Central memory CD8-positive, alpha-beta T cell (primary cell): ENCODE measurements around the gene BTG3.

Experiments
- ATAC-seq: fragments of 150-1000 bp; cut with Tn5 transposase; replicated peaks from 2 replicates; pipeline ENCODE4 v1.10.0; 2022; ENCODE audit warnings: mild to moderate bottlenecking, moderate FRiP score, moderate number of reproducible peaks; ENCODE audit not compliant: poor library complexity, severe bottlenecking; ENCODE audit errors: extremely low read depth
- DNase-seq, 2 donors: peaks; one replicate each; pipeline ENCODE4 v3.0.0; 2021; ENCODE audit warnings: low spot score in 2 of 2
- H3K27ac Mint-ChIP-seq: one replicate; pipeline ENCODE4 v1.8.0; 2022; ENCODE audit warnings: low read depth, mild to moderate bottlenecking, moderate library complexity, mixed read lengths
- H3K27me3 Mint-ChIP-seq: one replicate; pipeline ENCODE4 v1.8.0; 2022; ENCODE audit warnings: mixed read lengths
- H3K36me3 Mint-ChIP-seq: one replicate; pipeline ENCODE4 v1.8.0; 2022; ENCODE audit warnings: mild to moderate bottlenecking, moderate library complexity, mixed read lengths; ENCODE audit not compliant: insufficient read depth
- H3K4me1 Mint-ChIP-seq: one replicate; pipeline ENCODE4 v1.8.0; 2022; ENCODE audit warnings: mixed read lengths
- H3K4me3 Mint-ChIP-seq: one replicate; pipeline ENCODE4 v1.8.0; 2022; ENCODE audit warnings: mild to moderate bottlenecking, moderate library complexity, mixed read lengths
- H3K9me3 Mint-ChIP-seq: one replicate; pipeline ENCODE4 v1.8.0; 2022; ENCODE audit warnings: mixed read lengths

BTG3 gene

GRCh38 chr21:17578876-17579275 is 33.8 kb downstream of the BTG3 start:
- no peak overlapping the region for H3K27ac Mint-ChIP-seq
- peaks cover 2% of the 10 kb centered on the region for H3K36me3 Mint-ChIP-seq
- H3K4me1 Mint-ChIP-seq, result no peaks in the 10 kb centered on the region
- no peaks in the 10 kb centered on the region for H3K9me3 Mint-ChIP-seq
- DNase-seq, result no peak
- H3K27me3 Mint-ChIP-seq, result peaks cover 16% of the 10 kb centered on the region
- H3K4me3 Mint-ChIP-seq, result no peak overlapping the region
- ATAC-seq, result no peak

GRCh38 chr21:17578162-17578561 is 34.5 kb downstream of the BTG3 start:
- no peak overlapping the region for H3K27ac Mint-ChIP-seq
- no peak overlapping the region for H3K4me3 Mint-ChIP-seq
- H3K4me1 Mint-ChIP-seq, result no peaks in the 10 kb centered on the region
- H3K27me3 Mint-ChIP-seq, result peaks cover 20% of the 10 kb centered on the region
- H3K36me3 Mint-ChIP-seq, result peaks cover 2% of the 10 kb centered on the region
- no peak for DNase-seq
- no peaks in the 10 kb centered on the region for H3K9me3 Mint-ChIP-seq
- ATAC-seq, result no peak

GRCh38 chr21:17577701-17578100 is 35.0 kb downstream of the BTG3 start:
- DNase-seq, result no peak
- Mint-ChIP-seq H3K27ac (no peak overlapping the region), H3K27me3 (peaks cover 25% of the 10 kb centered on the region), H3K9me3 (no peaks in the 10 kb centered on the region), H3K36me3 (peaks cover 2% of the 10 kb centered on the region), H3K4me3 (no peak overlapping the region), H3K4me1 (no peaks in the 10 kb centered on the region)
- ATAC-seq, result no peak

- Mint-ChIP-seq H3K4me1 (no peaks in the 10 kb centered on the region), H3K4me3 (no peak overlapping the region), H3K27ac (no peak overlapping the region), H3K36me3 (peaks cover 2% of the 10 kb centered on the region), H3K27me3 (peaks cover 26% of the 10 kb centered on the region), H3K9me3 (no peaks in the 10 kb centered on the region)
- DNase-seq, result no peak
- ATAC-seq, result no peak
These were observed 36.4 kb downstream of the BTG3 start for GRCh38 chr21:17576080-17576835.

GRCh38 chr21:17575076-17575475 is 37.6 kb downstream of the BTG3 start:
- Mint-ChIP-seq H3K4me3 (no peak overlapping the region), H3K27ac (no peak overlapping the region), H3K27me3 (peaks cover 32% of the 10 kb centered on the region), H3K4me1 (no peaks in the 10 kb centered on the region), H3K9me3 (no peaks in the 10 kb centered on the region), H3K36me3 (peaks cover 2% of the 10 kb centered on the region)
- no peak for DNase-seq
- ATAC-seq, result no peak

- DNase-seq (no peak), ATAC-seq (no peak)
- Mint-ChIP-seq H3K36me3 (peaks cover 2% of the 10 kb centered on the region), H3K27ac (no peak overlapping the region), H3K27me3 (peaks cover 37% of the 10 kb centered on the region), H3K4me1 (no peaks in the 10 kb centered on the region), H3K4me3 (no peak overlapping the region), H3K9me3 (no peaks in the 10 kb centered on the region)
These were observed 40.3 kb downstream of the BTG3 start for GRCh38 chr21:17572431-17572830.

GRCh38 chr21:17570786-17571185 is 41.9 kb downstream of the BTG3 start:
- Mint-ChIP-seq H3K4me3 (no peak overlapping the region), H3K27ac (no peak overlapping the region), H3K4me1 (no peaks in the 10 kb centered on the region), H3K36me3 (no peaks in the 10 kb centered on the region), H3K27me3 (peaks cover 37% of the 10 kb centered on the region), H3K9me3 (no peaks in the 10 kb centered on the region)
- no peak for DNase-seq
- no peak for ATAC-seq

- DNase-seq, result no peak
- no peaks in the 10 kb centered on the region for H3K4me1 Mint-ChIP-seq
- no peaks in the 10 kb centered on the region for H3K9me3 Mint-ChIP-seq
- no peak for ATAC-seq
- H3K36me3 Mint-ChIP-seq, result no peaks in the 10 kb centered on the region
- H3K27me3 Mint-ChIP-seq, result peaks cover 30% of the 10 kb centered on the region
- H3K4me3 Mint-ChIP-seq, result no peak overlapping the region
- H3K27ac Mint-ChIP-seq, result no peak overlapping the region
These were observed 52.2 kb downstream of the BTG3 start for GRCh38 chr21:17560377-17561025.

GRCh38 chr21:17554679-17555465 is 57.8 kb downstream of the BTG3 start:
- DNase-seq, result no peak
- Mint-ChIP-seq H3K4me3 (no peak overlapping the region), H3K36me3 (no peaks in the 10 kb centered on the region), H3K9me3 (no peaks in the 10 kb centered on the region), H3K4me1 (no peaks in the 10 kb centered on the region), H3K27me3 (peaks cover 32% of the 10 kb centered on the region), H3K27ac (no peak overlapping the region)
- ATAC-seq, result no peak

GRCh38 chr21:17554120-17554519 is 58.6 kb downstream of the BTG3 start:
- Mint-ChIP-seq H3K27me3 (peaks cover 40% of the 10 kb centered on the region), H3K4me1 (no peaks in the 10 kb centered on the region), H3K9me3 (no peaks in the 10 kb centered on the region), H3K36me3 (no peaks in the 10 kb centered on the region), H3K4me3 (no peak overlapping the region), H3K27ac (no peak overlapping the region)
- ATAC-seq, result no peak
- no peak for DNase-seq

GRCh38 chr21:17552410-17552809 is 60.3 kb downstream of the BTG3 start:
- H3K9me3 Mint-ChIP-seq, result no peaks in the 10 kb centered on the region
- H3K4me3 Mint-ChIP-seq, result no peak overlapping the region
- no peaks in the 10 kb centered on the region for H3K36me3 Mint-ChIP-seq
- DNase-seq (no peak), ATAC-seq (no peak)
- H3K27me3 Mint-ChIP-seq, result peaks cover 48% of the 10 kb centered on the region
- no peaks in the 10 kb centered on the region for H3K4me1 Mint-ChIP-seq
- no peak overlapping the region for H3K27ac Mint-ChIP-seq

GRCh38 chr21:17550671-17551308 is 61.9 kb downstream of the BTG3 start:
- Mint-ChIP-seq H3K4me3 (no peak overlapping the region), H3K4me1 (no peaks in the 10 kb centered on the region), H3K27me3 (peaks cover 32% of the 10 kb centered on the region), H3K27ac (no peak overlapping the region), H3K9me3 (no peaks in the 10 kb centered on the region), H3K36me3 (no peaks in the 10 kb centered on the region)
- DNase-seq (no peak), ATAC-seq (no peak)
